ENCODE measurements around the gene SLC25A21.

Gene SLC25A21

GRCh38 chr14:36665887-36666415, 506.5 kb downstream of the SLC25A21 start:
- Histone ChIP-seq H2AFZ (ENCODE audit: low read depth, low read length, severe bottlenecking) (no peak overlapping the region), H3K4me2 (ENCODE audit: low read depth, low read length, poor library complexity, severe bottlenecking) (no peak overlapping the region), H3K9me2 (replicated peaks; ENCODE audit: insufficient read depth, low read length) (no peaks in the 10 kb centered on the region), H3K79me2 (ENCODE audit: insufficient read depth, low read length) (no peaks in the 10 kb centered on the region), H3K9ac (ENCODE audit: low read length) (no peak overlapping the region), H3K27ac (ENCODE audit: low read depth, low read length) (no peak overlapping the region), H3K27me3 (ENCODE audit: low read length) (no peaks in the 10 kb centered on the region), H3K9me3 (ENCODE audit: insufficient read depth, low read length) (no peaks in the 10 kb centered on the region), H3K36me3 (ENCODE audit: low read length) (no peaks in the 10 kb centered on the region), H3F3A (ENCODE audit: insufficient read depth) (no peaks in the 10 kb centered on the region), H3K4me3 (ENCODE audit: insufficient read depth, low read length, poor library complexity, severe bottlenecking) (no peak overlapping the region), H4K20me1 (ENCODE audit: low read depth, low read length) (no peaks in the 10 kb centered on the region)
- no peak for TF ChIP-seq CTCF (IDR thresholded peaks at IDR 0.05; ENCODE audit: insufficient read depth, low read length, poor library complexity, severe bottlenecking)
- TF ChIP-seq EZH2phosphoT487 (conservative IDR thresholded peaks at IDR 0.05; ENCODE audit: low read length), result no peak

GRCh38 chr14:36664322-36665193, 507.8 kb downstream of the SLC25A21 start:
- no peak for TF ChIP-seq EZH2phosphoT487 (conservative IDR thresholded peaks at IDR 0.05; ENCODE audit: low read length)
- TF ChIP-seq CTCF (IDR thresholded peaks at IDR 0.05; ENCODE audit: insufficient read depth, low read length, poor library complexity, severe bottlenecking), result no peak
- Histone ChIP-seq H3K4me2 (ENCODE audit: low read depth, low read length, poor library complexity, severe bottlenecking) (no peak overlapping the region), H3K9ac (ENCODE audit: low read length) (no peak overlapping the region), H3F3A (ENCODE audit: insufficient read depth) (no peaks in the 10 kb centered on the region), H3K36me3 (ENCODE audit: low read length) (no peaks in the 10 kb centered on the region), H2AFZ (ENCODE audit: low read depth, low read length, severe bottlenecking) (no peak overlapping the region), H3K27me3 (ENCODE audit: low read length) (no peaks in the 10 kb centered on the region), H3K27ac (ENCODE audit: low read depth, low read length) (no peak overlapping the region), H3K4me3 (ENCODE audit: insufficient read depth, low read length, poor library complexity, severe bottlenecking) (no peak overlapping the region), H3K79me2 (ENCODE audit: insufficient read depth, low read length) (no peaks in the 10 kb centered on the region), H3K9me3 (ENCODE audit: insufficient read depth, low read length) (no peaks in the 10 kb centered on the region), H3K9me2 (replicated peaks; ENCODE audit: insufficient read depth, low read length) (no peaks in the 10 kb centered on the region), H4K20me1 (ENCODE audit: low read depth, low read length) (no peaks in the 10 kb centered on the region)

GRCh38 chr14:36663404-36664321, 508.7 kb downstream of the SLC25A21 start:
- Histone ChIP-seq H3K27me3 (ENCODE audit: low read length) (no peaks in the 10 kb centered on the region), H3K4me3 (ENCODE audit: insufficient read depth, low read length, poor library complexity, severe bottlenecking) (no peak overlapping the region), H3K79me2 (ENCODE audit: insufficient read depth, low read length) (no peaks in the 10 kb centered on the region), H3F3A (ENCODE audit: insufficient read depth) (no peaks in the 10 kb centered on the region), H3K9me2 (replicated peaks; ENCODE audit: insufficient read depth, low read length) (no peaks in the 10 kb centered on the region), H3K36me3 (ENCODE audit: low read length) (no peaks in the 10 kb centered on the region), H3K9ac (ENCODE audit: low read length) (no peak overlapping the region), H4K20me1 (ENCODE audit: low read depth, low read length) (no peaks in the 10 kb centered on the region), H3K9me3 (ENCODE audit: insufficient read depth, low read length) (no peaks in the 10 kb centered on the region), H3K27ac (ENCODE audit: low read depth, low read length) (no peak overlapping the region), H3K4me2 (ENCODE audit: low read depth, low read length, poor library complexity, severe bottlenecking) (no peak overlapping the region), H2AFZ (ENCODE audit: low read depth, low read length, severe bottlenecking) (no peak overlapping the region)
- TF ChIP-seq EZH2phosphoT487 (conservative IDR thresholded peaks at IDR 0.05; ENCODE audit: low read length) (no peak), CTCF (IDR thresholded peaks at IDR 0.05; ENCODE audit: insufficient read depth, low read length, poor library complexity, severe bottlenecking) (no peak)

All from SU-DHL-6 (cell line).